GM23338 (cell line): ENCODE results near the gene ADH5. TPM values are rescaled to one million over a fixed set of nuclear protein-coding genes. Genes with fewer than 3 reads are reported as not detected.
A peak's percentile ranks its signal among the peaks of the same experiment; 100 is the strongest.

Experiments used
- ATAC-seq: fragments of 200-7000 bp; cut with Tn5 transposase; 3 replicates; pipeline ENCODE4 v1.9.1; 2020
- DNase-seq: peaks from one replicate; pipeline ENCODE4 v3.0.0-alpha.2; 2015; ENCODE audit warnings: low spot score
- H2AFZ ChIP-seq: fragments of 200-600 bp; sonication (generic); 2 replicates; pipeline ENCODE4 v1.8.0; 2016; ENCODE audit warnings: antibody characterized with exemption, mild to moderate bottlenecking, moderate library complexity
- H3F3A ChIP-seq: fragments of 200-600 bp; sonication (generic); replicated peaks from 2 replicates; pipeline ENCODE4 v1.8.0; 2017; ENCODE audit warnings: antibody characterized with exemption, mixed run types, low read depth
- H3K27ac ChIP-seq: fragments of 200-600 bp; sonication (generic); 2 replicates; pipeline ENCODE4 v1.6.1; 2016; ENCODE audit warnings: low read depth
- H3K27me3 ChIP-seq: fragments of 200-600 bp; sonication (generic); 2 replicates; pipeline ENCODE4 v1.8.0; 2016; ENCODE audit warnings: mild to moderate bottlenecking, mixed run types, moderate library complexity; ENCODE audit not compliant: insufficient read depth
- H3K36me3 ChIP-seq: fragments of 200-600 bp; sonication (generic); 2 replicates; pipeline ENCODE4 v1.8.0; 2016; ENCODE audit warnings: mild to moderate bottlenecking; ENCODE audit not compliant: insufficient read depth
- H3K4me1 ChIP-seq: fragments of 200-600 bp; sonication (generic); 2 replicates; pipeline ENCODE4 v1.8.0; 2016; ENCODE audit warnings: mild to moderate bottlenecking, moderate library complexity; ENCODE audit not compliant: insufficient read depth
- H3K4me2 ChIP-seq: fragments of 200-600 bp; sonication (generic); 2 replicates; pipeline ENCODE4 v1.7.1; 2017; ENCODE audit warnings: mixed run types
- H3K4me3 ChIP-seq: fragments of 200-600 bp; sonication (generic); 2 replicates; pipeline ENCODE4 v1.6.1; 2016; ENCODE audit warnings: mixed run types
- H3K79me2 ChIP-seq: fragments of 200-600 bp; sonication (generic); replicated peaks from 2 replicates; pipeline ENCODE4 v1.8.0; 2017; ENCODE audit warnings: mild to moderate bottlenecking; ENCODE audit not compliant: insufficient read depth
- H3K9me2 ChIP-seq: fragments of 200-600 bp; sonication (generic); 2 replicates; pipeline ENCODE4 v1.8.0; 2017; ENCODE audit not compliant: insufficient read depth
- H4K20me1 ChIP-seq: fragments of 200-600 bp; sonication (generic); replicated peaks from 2 replicates; pipeline ENCODE4 v1.8.0; 2017; ENCODE audit warnings: mild to moderate bottlenecking; ENCODE audit not compliant: insufficient read depth
- H3K27ac Mint-ChIP-seq: 2 replicates; pipeline ENCODE4 v1.8.0; 2020; ENCODE audit warnings: inconsistent platforms, mild to moderate bottlenecking, moderate library complexity, mixed read lengths
- H3K27me3 Mint-ChIP-seq: 3 replicates; pipeline ENCODE4 v1.8.0; 2022; ENCODE audit warnings: low read depth, mild to moderate bottlenecking, moderate library complexity, mixed read lengths, inconsistent platforms; ENCODE audit not compliant: insufficient read depth, poor library complexity
- H3K36me3 Mint-ChIP-seq: 3 replicates; pipeline ENCODE4 v1.8.0; 2021; ENCODE audit warnings: low read depth, mild to moderate bottlenecking, inconsistent platforms, moderate library complexity, mixed read lengths
- H3K4me1 Mint-ChIP-seq: 3 replicates; pipeline ENCODE4 v1.8.0; 2020; ENCODE audit warnings: mild to moderate bottlenecking, inconsistent platforms, mixed read lengths
- H3K4me3 Mint-ChIP-seq: 3 replicates; pipeline ENCODE4 v1.8.0; 2021; ENCODE audit warnings: moderate library complexity, mild to moderate bottlenecking, inconsistent platforms, mixed read lengths
- H3K9me3 Mint-ChIP-seq: 3 replicates; pipeline ENCODE4 v1.8.0; 2020; ENCODE audit warnings: moderate library complexity, mild to moderate bottlenecking, inconsistent platforms, mixed read lengths
- CREB1 ChIP-seq: fragments of 250-450 bp; sonication (Bioruptor Pico); IDR thresholded peaks from 2 replicates; pipeline ENCODE4 v1.5.0; 2020; ENCODE audit warnings: low read depth, mild to moderate bottlenecking, moderate library complexity
- EZH2 ChIP-seq: fragments of 200-600 bp; sonication (generic); IDR thresholded peaks from one replicate; pipeline ENCODE4 v1.8.0; 2017; ENCODE audit warnings: antibody characterized with exemption, mild to moderate bottlenecking, low read depth; ENCODE audit not compliant: unreplicated experiment
- EZH2phosphoT487 ChIP-seq: fragments of 200-600 bp; sonication (generic); IDR thresholded peaks from one replicate; pipeline ENCODE4 v1.8.1; 2018; ENCODE audit warnings: antibody characterized with exemption; ENCODE audit not compliant: unreplicated experiment
- JUNB ChIP-seq: IDR thresholded peaks from one replicate; pipeline ENCODE4 v1.6.1; 2016; ENCODE audit warnings: antibody characterized with exemption; ENCODE audit not compliant: unreplicated experiment
- NANOG ChIP-seq: IDR thresholded peaks from 2 replicates; pipeline ENCODE4 v1.6.1; 2016; ENCODE audit warnings: antibody characterized with exemption, borderline replicate concordance
- POLR2AphosphoS5 ChIP-seq: IDR thresholded peaks from 2 replicates; pipeline ENCODE4 v1.6.1; 2016; ENCODE audit warnings: antibody characterized with exemption, low read depth
- STAT1 ChIP-seq: IDR thresholded peaks from one replicate; pipeline ENCODE4 v1.6.1; 2016; ENCODE audit warnings: antibody characterized with exemption; ENCODE audit not compliant: unreplicated experiment
- ZNF114 ChIP-seq: fragments of 250-450 bp; sonication (Bioruptor Pico); IDR thresholded peaks from 2 replicates; pipeline ENCODE4 v1.5.0; 2020; ENCODE audit warnings: mild to moderate bottlenecking, moderate library complexity
- ZNF331 ChIP-seq: fragments of 250-450 bp; sonication (Bioruptor Pico); IDR thresholded peaks from 2 replicates; pipeline ENCODE4 v1.5.0; 2020; ENCODE audit warnings: low read depth, mild to moderate bottlenecking, moderate library complexity
- polyA plus RNA-seq: library from polyadenylated mRNA; unstranded; fragments of >200 nt; fragmentation: Nextera tagmentation; extraction: Ambion mirVana; gene quantifications from 2 replicates; pipeline ENCODE4 v1.2.1, GENCODE V29; 2016
- total RNA-seq: library from RNA; depleted of rRNA; stranded (reverse); fragments of >200 nt; shearing (Covaris generic); gene quantifications from 2 replicates; pipeline ENCODE4 v1.2.3, GENCODE V29; 2014
- TF ChIP-seq, protein P1 (sequence below): IDR thresholded peaks from 2 replicates; pipeline ENCODE4 v1.6.1; 2016; ENCODE audit warnings: antibody characterized with exemption
- TF ChIP-seq, protein P2 (sequence below): fragments of 250-450 bp; sonication (Bioruptor Pico); IDR thresholded peaks from 2 replicates; pipeline ENCODE4 v1.5.0; 2020; ENCODE audit warnings: mild to moderate bottlenecking, moderate library complexity
- TF ChIP-seq, protein P3 (sequence below), 2 experiments: fragments of 200-600 bp in 1 of 2; sonication (generic) in 1 of 2; conservative IDR thresholded peaks; 2 replicates each; pipeline versions ENCODE4 v1.5.1 to v1.6.1; 2016 to 2017; ENCODE audit warnings: antibody characterized with exemption in 2 of 2, low read depth in 2 of 2, mild to moderate bottlenecking in 2 of 2, moderate library complexity in 1 of 2
- TF ChIP-seq, protein P4 (sequence below): IDR thresholded peaks from one replicate; pipeline ENCODE4 v1.6.1; 2018; ENCODE audit warnings: antibody characterized with exemption; ENCODE audit not compliant: unreplicated experiment

ADH5 gene
- total and polyA plus RNA-seq, 2 experiments from 2014 or later = 224 to 250 TPM

DNA sequence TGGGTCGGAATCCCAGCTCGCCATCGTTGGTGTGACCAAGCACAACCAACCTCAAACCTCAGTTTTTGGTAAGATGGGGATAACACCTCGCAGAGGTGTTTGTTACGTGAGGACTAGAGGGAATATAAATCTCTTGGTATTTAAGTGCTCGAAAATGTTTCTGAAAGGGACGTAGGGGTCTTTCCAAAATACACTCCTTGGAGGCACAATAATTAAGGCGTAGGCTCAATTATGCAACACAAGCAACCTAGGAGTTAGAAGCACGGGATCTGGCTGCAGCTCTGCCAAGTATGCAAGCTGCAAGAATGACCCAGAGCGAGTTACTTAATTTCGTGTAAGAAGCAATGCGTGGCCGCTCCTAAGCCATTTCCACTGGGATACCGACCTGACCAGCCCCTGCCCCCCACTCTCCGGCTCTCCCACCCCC is 552 bp downstream of the ADH5 start:
- Mint-ChIP-seq H3K27me3 (peaks cover 17% of the 10 kb centered on the region), H3K4me3 (peak overlapping the region; percentile 93), H3K4me1 (peaks cover 39% of the 10 kb centered on the region), H3K36me3 (peaks cover 45% of the 10 kb centered on the region), H3K27ac (peak overlapping the region; percentile 99), H3K9me3 (peaks cover 3% of the 10 kb centered on the region; the same call in 2 of the 3 replicates)
- peak; percentile 57 for DNase-seq
- no peaks in the 10 kb centered on the region for H3K9me2 ChIP-seq
- peak overlapping the region; percentile 87 for H3K4me2 ChIP-seq
- H3K4me3 ChIP-seq = peak overlapping the region; percentile 81
- peaks cover 18% of the 10 kb centered on the region for H3K4me1 ChIP-seq
- H3K27ac ChIP-seq = peak overlapping the region; percentile 93
- H3K36me3 ChIP-seq = peaks cover 18% of the 10 kb centered on the region; the same call in 1 of the 2 replicates
- peaks cover 67% of the 10 kb centered on the region for H3K79me2 ChIP-seq
- no peaks in the 10 kb centered on the region; the same call in 1 of the 2 replicates for H4K20me1 ChIP-seq
- no peak overlapping the region for H2AFZ ChIP-seq
- H3K27me3 ChIP-seq = no peaks in the 10 kb centered on the region
- peak; percentile 25 for ATAC-seq
- TF ChIP-seq EZH2 = no peak
- TF ChIP-seq, protein P1, sequence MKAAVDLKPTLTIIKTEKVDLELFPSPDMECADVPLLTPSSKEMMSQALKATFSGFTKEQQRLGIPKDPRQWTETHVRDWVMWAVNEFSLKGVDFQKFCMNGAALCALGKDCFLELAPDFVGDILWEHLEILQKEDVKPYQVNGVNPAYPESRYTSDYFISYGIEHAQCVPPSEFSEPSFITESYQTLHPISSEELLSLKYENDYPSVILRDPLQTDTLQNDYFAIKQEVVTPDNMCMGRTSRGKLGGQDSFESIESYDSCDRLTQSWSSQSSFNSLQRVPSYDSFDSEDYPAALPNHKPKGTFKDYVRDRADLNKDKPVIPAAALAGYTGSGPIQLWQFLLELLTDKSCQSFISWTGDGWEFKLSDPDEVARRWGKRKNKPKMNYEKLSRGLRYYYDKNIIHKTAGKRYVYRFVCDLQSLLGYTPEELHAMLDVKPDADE = no peak
- TF ChIP-seq, protein P2, sequence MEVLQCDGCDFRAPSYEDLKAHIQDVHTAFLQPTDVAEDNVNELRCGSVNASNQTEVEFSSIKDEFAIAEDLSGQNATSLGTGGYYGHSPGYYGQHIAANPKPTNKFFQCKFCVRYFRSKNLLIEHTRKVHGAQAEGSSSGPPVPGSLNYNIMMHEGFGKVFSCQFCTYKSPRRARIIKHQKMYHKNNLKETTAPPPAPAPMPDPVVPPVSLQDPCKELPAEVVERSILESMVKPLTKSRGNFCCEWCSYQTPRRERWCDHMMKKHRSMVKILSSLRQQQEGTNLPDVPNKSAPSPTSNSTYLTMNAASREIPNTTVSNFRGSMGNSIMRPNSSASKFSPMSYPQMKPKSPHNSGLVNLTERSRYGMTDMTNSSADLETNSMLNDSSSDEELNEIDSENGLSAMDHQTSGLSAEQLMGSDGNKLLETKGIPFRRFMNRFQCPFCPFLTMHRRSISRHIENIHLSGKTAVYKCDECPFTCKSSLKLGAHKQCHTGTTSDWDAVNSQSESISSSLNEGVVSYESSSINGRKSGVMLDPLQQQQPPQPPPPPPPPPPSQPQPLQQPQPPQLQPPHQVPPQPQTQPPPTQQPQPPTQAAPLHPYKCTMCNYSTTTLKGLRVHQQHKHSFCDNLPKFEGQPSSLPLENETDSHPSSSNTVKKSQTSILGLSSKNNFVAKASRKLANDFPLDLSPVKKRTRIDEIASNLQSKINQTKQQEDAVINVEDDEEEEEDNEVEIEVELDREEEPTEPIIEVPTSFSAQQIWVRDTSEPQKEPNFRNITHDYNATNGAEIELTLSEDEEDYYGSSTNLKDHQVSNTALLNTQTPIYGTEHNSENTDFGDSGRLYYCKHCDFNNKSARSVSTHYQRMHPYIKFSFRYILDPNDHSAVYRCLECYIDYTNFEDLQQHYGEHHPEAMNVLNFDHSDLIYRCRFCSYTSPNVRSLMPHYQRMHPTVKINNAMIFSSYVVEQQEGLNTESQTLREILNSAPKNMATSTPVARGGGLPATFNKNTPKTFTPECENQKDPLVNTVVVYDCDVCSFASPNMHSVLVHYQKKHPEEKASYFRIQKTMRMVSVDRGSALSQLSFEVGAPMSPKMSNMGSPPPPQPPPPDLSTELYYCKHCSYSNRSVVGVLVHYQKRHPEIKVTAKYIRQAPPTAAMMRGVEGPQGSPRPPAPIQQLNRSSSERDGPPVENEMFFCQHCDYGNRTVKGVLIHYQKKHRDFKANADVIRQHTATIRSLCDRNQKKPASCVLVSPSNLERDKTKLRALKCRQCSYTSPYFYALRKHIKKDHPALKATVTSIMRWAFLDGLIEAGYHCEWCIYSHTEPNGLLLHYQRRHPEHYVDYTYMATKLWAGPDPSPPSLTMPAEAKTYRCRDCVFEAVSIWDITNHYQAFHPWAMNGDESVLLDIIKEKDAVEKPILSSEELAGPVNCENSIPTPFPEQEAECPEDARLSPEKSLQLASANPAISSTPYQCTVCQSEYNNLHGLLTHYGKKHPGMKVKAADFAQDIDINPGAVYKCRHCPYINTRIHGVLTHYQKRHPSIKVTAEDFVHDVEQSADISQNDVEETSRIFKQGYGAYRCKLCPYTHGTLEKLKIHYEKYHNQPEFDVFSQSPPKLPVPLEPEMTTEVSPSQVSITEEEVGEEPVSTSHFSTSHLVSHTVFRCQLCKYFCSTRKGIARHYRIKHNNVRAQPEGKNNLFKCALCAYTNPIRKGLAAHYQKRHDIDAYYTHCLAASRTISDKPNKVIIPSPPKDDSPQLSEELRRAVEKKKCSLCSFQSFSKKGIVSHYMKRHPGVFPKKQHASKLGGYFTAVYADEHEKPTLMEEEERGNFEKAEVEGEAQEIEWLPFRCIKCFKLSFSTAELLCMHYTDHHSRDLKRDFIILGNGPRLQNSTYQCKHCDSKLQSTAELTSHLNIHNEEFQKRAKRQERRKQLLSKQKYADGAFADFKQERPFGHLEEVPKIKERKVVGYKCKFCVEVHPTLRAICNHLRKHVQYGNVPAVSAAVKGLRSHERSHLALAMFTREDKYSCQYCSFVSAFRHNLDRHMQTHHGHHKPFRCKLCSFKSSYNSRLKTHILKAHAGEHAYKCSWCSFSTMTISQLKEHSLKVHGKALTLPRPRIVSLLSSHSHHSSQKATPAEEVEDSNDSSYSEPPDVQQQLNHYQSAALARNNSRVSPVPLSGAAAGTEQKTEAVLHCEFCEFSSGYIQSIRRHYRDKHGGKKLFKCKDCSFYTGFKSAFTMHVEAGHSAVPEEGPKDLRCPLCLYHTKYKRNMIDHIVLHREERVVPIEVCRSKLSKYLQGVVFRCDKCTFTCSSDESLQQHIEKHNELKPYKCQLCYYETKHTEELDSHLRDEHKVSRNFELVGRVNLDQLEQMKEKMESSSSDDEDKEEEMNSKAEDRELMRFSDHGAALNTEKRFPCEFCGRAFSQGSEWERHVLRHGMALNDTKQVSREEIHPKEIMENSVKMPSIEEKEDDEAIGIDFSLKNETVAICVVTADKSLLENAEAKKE (CRISPR knock-in tag) = no peak
- no peak for TF ChIP-seq POLR2AphosphoS5
- no peak for TF ChIP-seq STAT1
- TF ChIP-seq, protein P3, sequence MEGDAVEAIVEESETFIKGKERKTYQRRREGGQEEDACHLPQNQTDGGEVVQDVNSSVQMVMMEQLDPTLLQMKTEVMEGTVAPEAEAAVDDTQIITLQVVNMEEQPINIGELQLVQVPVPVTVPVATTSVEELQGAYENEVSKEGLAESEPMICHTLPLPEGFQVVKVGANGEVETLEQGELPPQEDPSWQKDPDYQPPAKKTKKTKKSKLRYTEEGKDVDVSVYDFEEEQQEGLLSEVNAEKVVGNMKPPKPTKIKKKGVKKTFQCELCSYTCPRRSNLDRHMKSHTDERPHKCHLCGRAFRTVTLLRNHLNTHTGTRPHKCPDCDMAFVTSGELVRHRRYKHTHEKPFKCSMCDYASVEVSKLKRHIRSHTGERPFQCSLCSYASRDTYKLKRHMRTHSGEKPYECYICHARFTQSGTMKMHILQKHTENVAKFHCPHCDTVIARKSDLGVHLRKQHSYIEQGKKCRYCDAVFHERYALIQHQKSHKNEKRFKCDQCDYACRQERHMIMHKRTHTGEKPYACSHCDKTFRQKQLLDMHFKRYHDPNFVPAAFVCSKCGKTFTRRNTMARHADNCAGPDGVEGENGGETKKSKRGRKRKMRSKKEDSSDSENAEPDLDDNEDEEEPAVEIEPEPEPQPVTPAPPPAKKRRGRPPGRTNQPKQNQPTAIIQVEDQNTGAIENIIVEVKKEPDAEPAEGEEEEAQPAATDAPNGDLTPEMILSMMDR (conservative IDR thresholded peaks at IDR 0.05; ENCODE audit: low read depth in 2 of 2) = no peak
- TF ChIP-seq, protein P4, sequence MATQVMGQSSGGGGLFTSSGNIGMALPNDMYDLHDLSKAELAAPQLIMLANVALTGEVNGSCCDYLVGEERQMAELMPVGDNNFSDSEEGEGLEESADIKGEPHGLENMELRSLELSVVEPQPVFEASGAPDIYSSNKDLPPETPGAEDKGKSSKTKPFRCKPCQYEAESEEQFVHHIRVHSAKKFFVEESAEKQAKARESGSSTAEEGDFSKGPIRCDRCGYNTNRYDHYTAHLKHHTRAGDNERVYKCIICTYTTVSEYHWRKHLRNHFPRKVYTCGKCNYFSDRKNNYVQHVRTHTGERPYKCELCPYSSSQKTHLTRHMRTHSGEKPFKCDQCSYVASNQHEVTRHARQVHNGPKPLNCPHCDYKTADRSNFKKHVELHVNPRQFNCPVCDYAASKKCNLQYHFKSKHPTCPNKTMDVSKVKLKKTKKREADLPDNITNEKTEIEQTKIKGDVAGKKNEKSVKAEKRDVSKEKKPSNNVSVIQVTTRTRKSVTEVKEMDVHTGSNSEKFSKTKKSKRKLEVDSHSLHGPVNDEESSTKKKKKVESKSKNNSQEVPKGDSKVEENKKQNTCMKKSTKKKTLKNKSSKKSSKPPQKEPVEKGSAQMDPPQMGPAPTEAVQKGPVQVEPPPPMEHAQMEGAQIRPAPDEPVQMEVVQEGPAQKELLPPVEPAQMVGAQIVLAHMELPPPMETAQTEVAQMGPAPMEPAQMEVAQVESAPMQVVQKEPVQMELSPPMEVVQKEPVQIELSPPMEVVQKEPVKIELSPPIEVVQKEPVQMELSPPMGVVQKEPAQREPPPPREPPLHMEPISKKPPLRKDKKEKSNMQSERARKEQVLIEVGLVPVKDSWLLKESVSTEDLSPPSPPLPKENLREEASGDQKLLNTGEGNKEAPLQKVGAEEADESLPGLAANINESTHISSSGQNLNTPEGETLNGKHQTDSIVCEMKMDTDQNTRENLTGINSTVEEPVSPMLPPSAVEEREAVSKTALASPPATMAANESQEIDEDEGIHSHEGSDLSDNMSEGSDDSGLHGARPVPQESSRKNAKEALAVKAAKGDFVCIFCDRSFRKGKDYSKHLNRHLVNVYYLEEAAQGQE = no peak
- TF ChIP-seq CREB1 (CRISPR knock-in tag) = no peak
- no peak for TF ChIP-seq ZNF331 (CRISPR knock-in tag)
- TF ChIP-seq NANOG = no peak
- TF ChIP-seq JUNB = no peak
- TF ChIP-seq ZNF114 (CRISPR knock-in tag) = no peak
- no peak for TF ChIP-seq EZH2phosphoT487
- no peaks in the 10 kb centered on the region for H3F3A ChIP-seq
